ENCODE data around the gene MAGI1.

Gene MAGI1

GRCh38 chr3:65944252-65944651 is 94.5 kb downstream of the MAGI1 start:
- DNase-seq, result no peak

DNA sequence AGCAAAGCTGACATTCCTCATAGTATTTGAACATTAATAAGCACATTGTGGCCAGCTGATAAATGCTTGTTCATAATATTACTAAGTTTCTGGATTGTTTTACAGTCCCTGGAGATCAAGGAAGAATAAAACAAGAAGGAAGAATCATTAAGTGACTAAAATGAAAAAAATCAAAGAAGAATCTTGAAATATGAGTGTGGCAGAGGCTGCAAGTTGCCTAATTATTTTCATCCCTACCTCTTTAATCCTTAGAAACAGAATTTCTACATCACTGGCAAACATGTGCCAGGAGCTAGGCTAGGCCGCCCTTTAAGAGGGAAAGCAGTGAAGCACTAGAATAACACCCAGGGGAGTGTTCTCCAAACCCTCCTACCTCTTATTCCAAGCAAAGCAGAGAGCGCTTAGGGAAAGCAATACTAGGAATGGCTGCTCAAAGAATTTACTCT is 98.9 kb downstream of the MAGI1 start:
- no peak for DNase-seq

DNA sequence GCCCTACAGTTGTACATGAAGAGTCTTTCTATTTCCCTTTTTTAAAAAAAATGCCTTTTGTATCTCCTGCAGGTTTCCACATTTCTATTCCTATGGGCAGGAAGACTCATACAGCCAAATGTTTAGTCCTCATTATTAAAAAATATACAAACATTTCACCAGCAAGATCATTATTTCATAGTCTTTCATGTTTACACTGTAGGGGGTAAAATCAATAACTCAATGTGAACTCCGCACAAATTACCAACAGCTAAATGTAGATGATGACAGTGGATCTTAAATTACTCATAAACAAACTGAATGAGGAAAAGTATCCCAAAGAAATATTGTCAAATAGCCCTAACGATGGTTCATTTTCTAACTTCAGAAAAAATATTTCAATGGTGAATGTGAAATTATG is 99.5 kb downstream of the MAGI1 start:
- DNase-seq, result no peak

GRCh38 chr3:65938676-65939075 is 100.0 kb downstream of the MAGI1 start:
- DNase-seq, result no peak

DNA sequence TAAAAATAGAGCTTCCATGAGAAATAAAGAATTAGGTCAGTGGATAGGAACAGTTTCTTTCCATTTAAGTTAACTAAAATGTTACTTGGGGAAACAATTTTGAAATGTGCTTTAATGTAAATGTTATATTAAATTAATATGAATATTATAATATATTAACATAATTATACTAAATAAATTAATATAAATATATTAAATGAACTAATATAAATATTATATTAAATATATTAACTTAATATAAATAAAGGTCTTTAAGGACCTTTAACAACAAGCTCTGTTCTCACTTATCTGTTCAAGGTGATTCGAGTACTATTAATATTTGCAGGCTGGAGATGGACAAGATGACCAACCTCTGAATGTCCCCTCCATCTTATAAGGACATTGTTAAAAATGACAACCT is 100.6 kb downstream of the MAGI1 start:
- no peak for DNase-seq

GRCh38 chr3:65936908-65937638 is 101.6 kb downstream of the MAGI1 start:
- no peak for DNase-seq

- no peak for DNase-seq
Observed at GRCh38 chr3:65935724-65936123, 103.0 kb downstream of the MAGI1 start.

DNA sequence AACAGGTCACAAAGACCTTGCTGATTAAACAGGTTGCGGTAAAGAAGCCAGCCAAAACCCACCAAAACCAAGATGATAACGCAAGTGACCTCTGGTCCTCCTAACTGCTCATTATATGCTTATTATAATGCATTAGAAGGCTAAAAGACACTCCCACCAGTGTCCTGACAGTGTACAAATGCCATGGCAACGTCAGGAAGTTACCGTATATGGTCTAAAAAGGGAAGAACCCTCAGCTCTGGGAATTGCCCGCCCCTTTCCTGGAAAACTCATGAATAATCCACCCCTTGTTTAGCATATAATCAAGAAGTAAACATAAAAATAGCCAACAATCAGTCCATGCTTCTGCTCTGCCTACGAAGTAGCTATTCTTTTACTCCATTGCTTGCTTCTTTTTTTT is 108.1 kb downstream of the MAGI1 start:
- no peak for DNase-seq

GRCh38 chr3:65928110-65928509 is 110.6 kb downstream of the MAGI1 start:
- DNase-seq, result no peak

DNA sequence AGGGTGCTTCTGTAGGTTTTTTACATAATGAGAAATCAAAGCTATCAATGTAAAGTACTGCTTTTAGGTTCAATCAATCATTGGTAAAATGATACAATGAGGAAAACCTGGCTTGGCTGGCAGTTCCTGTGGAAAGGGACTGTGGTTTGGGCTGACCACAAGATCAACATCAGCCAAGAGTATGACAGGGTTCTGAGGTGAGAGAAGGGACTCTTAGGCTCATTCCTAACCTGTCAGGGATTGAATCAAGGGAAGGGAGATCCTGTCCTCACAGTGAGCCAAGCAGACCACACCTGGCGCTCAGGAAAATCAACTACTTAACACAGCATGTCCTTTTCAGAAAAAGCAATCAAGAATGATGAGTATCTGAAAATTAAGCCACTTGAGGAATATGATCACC is 111.1 kb downstream of the MAGI1 start:
- peak; percentile 29 to 45 for DNase-seq

- DNase-seq, result no peak
Observed at GRCh38 chr3:65925254-65925954, 113.3 kb downstream of the MAGI1 start.

DNA sequence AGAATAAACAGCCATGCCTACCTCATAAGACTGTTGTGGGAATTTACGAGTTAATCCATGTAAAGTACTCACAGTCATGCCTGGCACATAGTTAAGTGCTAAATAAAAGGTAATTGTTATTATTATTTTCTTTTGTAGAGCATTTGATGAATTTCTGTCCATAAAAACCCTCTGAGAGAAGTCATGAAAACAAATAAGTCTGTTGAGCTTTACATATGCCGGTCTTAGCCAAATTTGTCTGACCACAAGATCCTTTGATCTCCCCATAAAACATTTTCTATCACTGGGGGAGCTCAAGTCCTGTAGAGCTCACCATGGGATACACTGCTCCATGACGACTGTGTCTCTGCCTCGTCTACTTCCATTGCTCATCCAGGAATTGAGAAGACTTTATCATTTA is 114.0 kb downstream of the MAGI1 start:
- no peak for DNase-seq

GRCh38 chr3:65922441-65922840 is 116.3 kb downstream of the MAGI1 start:
- no peak for DNase-seq

GRCh38 chr3:65919826-65920225 is 118.9 kb downstream of the MAGI1 start:
- no peak for DNase-seq

GRCh38 chr3:65915477-65915876 is 123.2 kb downstream of the MAGI1 start:
- no peak for DNase-seq

DNA sequence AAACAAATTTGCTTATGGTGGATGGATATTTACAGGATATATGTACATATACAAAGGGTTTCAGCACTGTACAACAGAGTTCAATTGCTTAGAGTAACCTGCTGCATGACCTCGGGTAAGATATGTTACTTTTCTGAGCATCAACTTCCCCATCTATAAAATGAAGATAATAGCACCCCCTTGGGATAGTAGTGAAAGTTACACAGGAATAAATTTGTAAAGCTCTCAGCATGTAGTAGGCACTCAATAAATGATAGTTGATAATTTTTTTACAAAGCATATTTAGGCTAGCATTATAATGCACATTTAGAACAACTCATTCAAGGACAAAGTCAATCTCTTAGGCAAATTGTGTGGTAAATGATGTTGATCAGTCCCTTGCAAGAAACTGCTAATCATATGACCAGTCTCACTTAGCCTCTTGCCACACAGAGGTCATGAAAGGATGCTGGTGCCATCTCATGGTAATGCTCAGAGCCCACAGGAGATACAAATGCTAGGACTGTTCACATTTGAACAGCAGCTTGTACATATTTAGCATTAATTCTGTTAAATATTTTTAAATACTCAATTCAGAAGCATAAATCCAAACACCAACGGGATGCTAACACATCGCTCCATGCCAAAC is 123.9 kb downstream of the MAGI1 start:
- no peak for DNase-seq

DNA sequence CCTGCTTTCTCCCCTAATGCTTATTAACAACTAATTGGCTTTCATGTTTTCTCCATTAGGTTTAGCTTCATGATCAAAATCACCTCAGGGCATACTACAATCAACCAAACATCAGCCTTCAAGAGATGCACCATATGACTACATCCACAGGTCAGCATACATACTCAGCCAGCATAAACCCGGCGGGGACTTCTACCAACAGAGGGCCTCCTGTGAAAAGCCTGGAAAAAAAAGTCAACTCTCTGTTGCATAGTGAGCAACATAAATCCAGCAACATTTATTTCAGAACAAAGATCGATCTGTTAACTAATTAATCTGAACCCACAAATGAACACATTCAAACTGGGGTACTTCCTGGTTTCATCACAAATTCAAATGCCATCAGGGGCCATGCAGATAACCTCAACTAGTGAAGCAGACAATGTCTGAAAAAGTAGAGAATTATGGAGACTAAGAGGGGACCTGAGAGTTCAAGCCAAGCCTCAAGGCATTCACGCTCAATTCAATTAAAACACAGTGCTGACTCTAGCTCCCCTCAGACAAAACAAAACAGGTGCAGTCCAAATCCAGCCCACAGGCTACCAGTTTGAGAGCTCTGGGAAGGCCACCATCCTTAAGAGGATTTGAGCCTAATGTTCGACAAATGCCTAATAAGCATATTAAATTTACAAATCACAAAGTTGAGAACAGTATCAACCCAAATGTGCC is 124.5 kb downstream of the MAGI1 start:
- no peak for DNase-seq

- no peak for DNase-seq
Observed at GRCh38 chr3:65912647-65913046, 126.1 kb downstream of the MAGI1 start.

DNA sequence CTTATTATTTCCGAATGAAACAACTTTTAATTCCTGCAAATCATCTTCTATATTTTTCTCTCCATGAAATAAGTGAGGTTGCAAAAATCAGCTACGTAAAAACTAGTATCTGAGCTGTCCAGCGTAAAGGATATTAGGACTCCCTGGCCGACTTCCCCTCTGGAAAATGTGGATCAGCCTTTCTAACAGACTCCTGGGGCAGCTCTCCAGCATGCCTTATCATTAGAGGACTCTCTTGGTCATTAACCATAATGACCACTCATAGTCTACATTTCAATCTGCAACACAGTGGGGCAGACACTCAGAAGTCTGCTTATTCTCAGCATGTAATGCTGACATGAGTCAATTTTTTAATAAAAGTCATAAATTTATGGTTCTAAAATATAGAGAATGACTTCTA is 130.1 kb downstream of the MAGI1 start:
- DNase-seq, result no peak

DNA sequence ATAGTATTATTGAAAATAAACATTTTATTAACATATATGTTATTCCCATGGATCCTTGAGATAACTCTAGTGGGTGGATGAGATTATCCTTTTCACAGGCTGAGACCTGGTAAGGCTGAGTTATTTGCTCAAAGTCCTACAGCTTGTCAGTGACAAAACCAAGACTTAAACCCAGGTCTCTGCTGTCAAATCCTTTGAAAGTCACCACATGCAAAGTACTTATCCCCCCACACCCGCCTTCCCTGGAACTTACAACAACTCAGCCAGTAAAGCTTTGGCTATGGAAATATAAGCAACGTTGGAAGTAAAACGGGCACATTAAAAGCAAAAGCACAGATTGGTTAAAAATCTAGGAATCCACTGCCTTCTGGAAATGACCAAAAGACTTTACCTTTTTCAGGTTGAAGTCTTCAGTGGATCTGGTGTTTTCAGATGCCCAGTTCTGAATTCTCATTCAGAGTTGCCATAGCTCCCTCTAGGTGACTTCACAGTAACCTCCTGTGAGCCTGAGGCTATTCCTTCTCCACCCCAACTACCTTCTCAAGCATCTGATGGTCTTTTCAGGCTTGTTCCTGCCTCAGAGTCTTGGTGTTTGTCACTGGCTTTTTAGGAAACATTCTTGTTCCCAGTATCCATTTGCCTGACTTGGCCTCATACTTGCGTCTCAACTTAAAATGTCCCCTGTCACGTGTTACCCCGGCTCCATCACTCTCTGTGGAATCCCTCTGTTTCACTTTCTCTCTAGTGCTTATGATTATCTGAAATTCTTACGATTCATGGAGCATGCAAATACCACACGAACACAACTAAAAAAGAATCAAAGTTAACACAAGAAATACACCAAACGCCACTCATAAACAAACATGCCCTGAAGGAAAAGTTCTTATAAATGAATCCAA is 131.2 kb downstream of the MAGI1 start:
- no peak for DNase-seq

DNA sequence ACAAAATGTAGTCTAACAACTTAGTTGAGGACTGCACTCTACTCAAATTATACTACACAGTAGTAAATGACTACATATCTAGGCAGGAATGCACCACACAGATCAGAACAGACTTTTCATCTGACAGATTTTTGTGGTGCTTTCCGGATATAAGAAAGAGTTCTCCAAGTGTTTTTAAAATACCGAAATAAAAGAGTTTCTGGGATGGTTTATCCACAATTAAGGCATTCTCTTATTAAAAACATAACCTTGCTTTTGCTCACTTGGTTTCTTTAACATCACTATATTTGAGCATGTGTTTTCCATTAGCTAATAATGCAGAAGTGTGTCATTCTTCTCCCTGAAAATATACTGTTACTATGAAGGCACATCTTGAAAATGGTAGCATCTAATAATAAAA is 132.9 kb downstream of the MAGI1 start:
- DNase-seq, result no peak

- DNase-seq, result no peak
Observed at GRCh38 chr3:65904016-65904415, 134.7 kb downstream of the MAGI1 start.

Measured in NCI-H187 (cell line).